DOHH2 (cell line): ENCODE results near the gene DPPA2.

ENCODE experiments used
- EZH2phosphoT487 ChIP-seq: fragments of 200-600 bp; sonication (generic); IDR thresholded peaks from 2 replicates; pipeline ENCODE4 v1.6.1; 2017; ENCODE audit warnings: borderline replicate concordance, mild to moderate bottlenecking, antibody characterized with exemption, low read length, moderate library complexity, mixed read lengths
- TF ChIP-seq, protein P1 (sequence below): fragments of 200-600 bp; sonication (generic); IDR thresholded peaks from one replicate; pipeline ENCODE4 v1.5.1; 2014; ENCODE audit warnings: antibody characterized with exemption, mild to moderate bottlenecking, low read depth, low read length; ENCODE audit not compliant: poor library complexity, severe bottlenecking

DNA sequence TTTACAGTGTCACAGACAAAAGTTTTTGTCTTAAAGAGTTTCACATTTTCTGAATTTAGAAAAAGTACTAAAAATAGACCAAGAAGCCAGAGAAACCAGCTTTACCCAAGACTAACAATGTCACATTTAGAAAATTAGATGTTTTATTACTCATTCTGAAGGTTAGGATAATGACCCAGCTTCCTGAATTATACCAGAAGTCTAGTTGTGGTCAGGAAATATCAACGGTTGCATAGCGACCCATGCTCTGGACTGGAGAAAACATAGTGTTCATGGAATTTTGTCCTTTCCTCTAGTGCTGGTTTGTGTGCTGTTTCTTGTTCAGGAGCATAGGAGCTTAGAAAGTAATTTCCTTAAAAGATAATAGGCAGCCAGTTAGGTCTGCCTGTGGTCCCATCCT is 59.0 kb downstream of the DPPA2 start:
- TF ChIP-seq, protein P1, sequence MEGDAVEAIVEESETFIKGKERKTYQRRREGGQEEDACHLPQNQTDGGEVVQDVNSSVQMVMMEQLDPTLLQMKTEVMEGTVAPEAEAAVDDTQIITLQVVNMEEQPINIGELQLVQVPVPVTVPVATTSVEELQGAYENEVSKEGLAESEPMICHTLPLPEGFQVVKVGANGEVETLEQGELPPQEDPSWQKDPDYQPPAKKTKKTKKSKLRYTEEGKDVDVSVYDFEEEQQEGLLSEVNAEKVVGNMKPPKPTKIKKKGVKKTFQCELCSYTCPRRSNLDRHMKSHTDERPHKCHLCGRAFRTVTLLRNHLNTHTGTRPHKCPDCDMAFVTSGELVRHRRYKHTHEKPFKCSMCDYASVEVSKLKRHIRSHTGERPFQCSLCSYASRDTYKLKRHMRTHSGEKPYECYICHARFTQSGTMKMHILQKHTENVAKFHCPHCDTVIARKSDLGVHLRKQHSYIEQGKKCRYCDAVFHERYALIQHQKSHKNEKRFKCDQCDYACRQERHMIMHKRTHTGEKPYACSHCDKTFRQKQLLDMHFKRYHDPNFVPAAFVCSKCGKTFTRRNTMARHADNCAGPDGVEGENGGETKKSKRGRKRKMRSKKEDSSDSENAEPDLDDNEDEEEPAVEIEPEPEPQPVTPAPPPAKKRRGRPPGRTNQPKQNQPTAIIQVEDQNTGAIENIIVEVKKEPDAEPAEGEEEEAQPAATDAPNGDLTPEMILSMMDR = no peak
- TF ChIP-seq EZH2phosphoT487 = no peak
